ENCODE measurements around the gene UMODL1. TPM values are rescaled to one million over a fixed set of nuclear protein-coding genes. Genes with fewer than 3 reads are reported as not detected.

The UMODL1 gene
- total RNA-seq, 1 donor: not detected

GRCh38 chr21:42089093-42089631 lies 18.0 kb downstream of the UMODL1 start:
- no peak overlapping the region for H3K4me3 ChIP-seq (ENCODE audit: low read depth, low read length)
- TF ChIP-seq CTCF (IDR thresholded peaks at IDR 0.05; ENCODE audit: insufficient read depth, low read length): no peak
- no peak for DNase-seq (ENCODE audit: low read depth)

- H3K4me3 ChIP-seq (ENCODE audit: low read depth, low read length): no peak overlapping the region
- TF ChIP-seq CTCF (IDR thresholded peaks at IDR 0.05; ENCODE audit: insufficient read depth, low read length): no peak
- no peak for DNase-seq (ENCODE audit: low read depth)
Observed at GRCh38 chr21:42089665-42090310, 18.7 kb downstream of the UMODL1 start.

- DNase-seq (ENCODE audit: low read depth): no peak
- H3K4me3 ChIP-seq (ENCODE audit: low read depth, low read length): no peak overlapping the region
- no peak for TF ChIP-seq CTCF (IDR thresholded peaks at IDR 0.05; ENCODE audit: insufficient read depth, low read length)
Observed at GRCh38 chr21:42091899-42092508, 20.9 kb downstream of the UMODL1 start.

GRCh38 chr21:42092771-42093170 lies 21.7 kb downstream of the UMODL1 start:
- no peak overlapping the region for H3K4me3 ChIP-seq (ENCODE audit: low read depth, low read length)
- no peak for TF ChIP-seq CTCF (IDR thresholded peaks at IDR 0.05; ENCODE audit: insufficient read depth, low read length)
- no peak for DNase-seq (ENCODE audit: low read depth)

GRCh38 chr21:42093186-42093585 lies 22.1 kb downstream of the UMODL1 start:
- H3K4me3 ChIP-seq (ENCODE audit: low read depth, low read length): no peak overlapping the region
- TF ChIP-seq CTCF (IDR thresholded peaks at IDR 0.05; ENCODE audit: insufficient read depth, low read length): no peak

GRCh38 chr21:42093991-42094421 lies 22.9 kb downstream of the UMODL1 start:
- peak; percentile 73 for DNase-seq (ENCODE audit: low read depth)
- no peak overlapping the region for H3K4me3 ChIP-seq (ENCODE audit: low read depth, low read length)
- no peak for TF ChIP-seq CTCF (IDR thresholded peaks at IDR 0.05; ENCODE audit: insufficient read depth, low read length)

More at GRCh38 chr21:42093186-42093585, 22.1 kb downstream of the UMODL1 start:
- DNase-seq (ENCODE audit: low read depth): no peak
